Type B pancreatic cell (in vitro differentiated cells): ENCODE data around the gene SLC43A3. TPM values are rescaled to one million over a fixed set of nuclear protein-coding genes. Genes with fewer than 3 reads are reported as not detected.

Source experiments
- DNase-seq: peaks from one replicate; pipeline ENCODE4 v3.0.0; 2021; ENCODE audit warnings: mixed read lengths; ENCODE audit not compliant: unreplicated experiment; ENCODE audit errors: extremely low spot score
- H3K27ac Mint-ChIP-seq: 2 replicates; pipeline ENCODE4 v1.8.0; 2021; ENCODE audit warnings: mild to moderate bottlenecking, mixed read lengths
- H3K27me3 Mint-ChIP-seq: 2 replicates; pipeline ENCODE4 v1.8.0; 2021; ENCODE audit warnings: mixed read lengths
- H3K36me3 Mint-ChIP-seq: 2 replicates; pipeline ENCODE4 v1.8.0; 2021; ENCODE audit warnings: mixed read lengths
- H3K4me1 Mint-ChIP-seq: one replicate; pipeline ENCODE4 v1.8.0; 2021; ENCODE audit warnings: mixed read lengths; ENCODE audit not compliant: unreplicated experiment
- H3K4me3 Mint-ChIP-seq: 2 replicates; pipeline ENCODE4 v1.8.0; 2021; ENCODE audit warnings: mild to moderate bottlenecking, mixed read lengths
- H3K9me3 Mint-ChIP-seq: 2 replicates; pipeline ENCODE4 v1.8.0; 2021; ENCODE audit warnings: mixed read lengths
- CTCF ChIP-seq: fragments of 200-600 bp; sonication (generic); conservative IDR thresholded peaks from 2 replicates; pipeline ENCODE4 v1.5.0; 2021; ENCODE audit warnings: antibody characterized with exemption, mild to moderate bottlenecking
- total RNA-seq: library from RNA; stranded (reverse); gene quantifications from 2 replicates; pipeline ENCODE4 v1.2.1, GENCODE V29; 2021; ENCODE audit warnings: low replicate concordance

Gene SLC43A3
- total RNA-seq, 1 donor from 2014 or later, result 20.4 TPM

- peaks cover 10% of the 10 kb centered on the region for H3K27me3 Mint-ChIP-seq
- TF ChIP-seq CTCF, result no peak
- H3K9me3 Mint-ChIP-seq, result no peaks in the 10 kb centered on the region
- no peaks in the 10 kb centered on the region for H3K36me3 Mint-ChIP-seq
- no peak overlapping the region for H3K4me3 Mint-ChIP-seq
- peak overlapping the region; percentile 53 for H3K27ac Mint-ChIP-seq
- DNase-seq, result no peak
- H3K4me1 Mint-ChIP-seq, result no peaks in the 10 kb centered on the region
Measured at GRCh38 chr11:57438345-57439285, 11.7 kb upstream of the SLC43A3 start.

DNA sequence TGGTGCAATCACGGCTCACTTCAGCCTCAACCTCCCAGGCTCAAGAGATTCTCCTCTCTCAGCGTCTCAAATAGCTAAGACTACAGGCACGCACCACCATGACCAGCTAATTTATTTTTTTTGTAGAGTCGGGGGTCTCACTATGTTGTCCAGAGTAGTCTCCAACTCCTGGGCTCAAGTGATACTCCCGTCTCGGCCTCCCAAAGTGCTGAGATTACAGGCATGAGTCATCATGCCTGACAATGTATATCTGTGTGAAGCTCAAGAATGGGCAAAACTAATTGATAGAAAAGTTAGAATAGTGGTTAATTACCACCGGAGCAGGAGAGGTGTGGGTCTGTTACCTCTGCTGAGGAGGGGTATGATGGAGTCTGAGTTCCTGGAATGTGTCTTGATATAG lies 9.1 kb upstream of the SLC43A3 start:
- DNase-seq, result no peak
- TF ChIP-seq CTCF, result no peak
- Mint-ChIP-seq H3K36me3 (no peaks in the 10 kb centered on the region), H3K27ac (no peak overlapping the region), H3K4me1 (no peaks in the 10 kb centered on the region), H3K4me3 (no peak overlapping the region), H3K9me3 (no peaks in the 10 kb centered on the region), H3K27me3 (peaks cover 10% of the 10 kb centered on the region)

DNA sequence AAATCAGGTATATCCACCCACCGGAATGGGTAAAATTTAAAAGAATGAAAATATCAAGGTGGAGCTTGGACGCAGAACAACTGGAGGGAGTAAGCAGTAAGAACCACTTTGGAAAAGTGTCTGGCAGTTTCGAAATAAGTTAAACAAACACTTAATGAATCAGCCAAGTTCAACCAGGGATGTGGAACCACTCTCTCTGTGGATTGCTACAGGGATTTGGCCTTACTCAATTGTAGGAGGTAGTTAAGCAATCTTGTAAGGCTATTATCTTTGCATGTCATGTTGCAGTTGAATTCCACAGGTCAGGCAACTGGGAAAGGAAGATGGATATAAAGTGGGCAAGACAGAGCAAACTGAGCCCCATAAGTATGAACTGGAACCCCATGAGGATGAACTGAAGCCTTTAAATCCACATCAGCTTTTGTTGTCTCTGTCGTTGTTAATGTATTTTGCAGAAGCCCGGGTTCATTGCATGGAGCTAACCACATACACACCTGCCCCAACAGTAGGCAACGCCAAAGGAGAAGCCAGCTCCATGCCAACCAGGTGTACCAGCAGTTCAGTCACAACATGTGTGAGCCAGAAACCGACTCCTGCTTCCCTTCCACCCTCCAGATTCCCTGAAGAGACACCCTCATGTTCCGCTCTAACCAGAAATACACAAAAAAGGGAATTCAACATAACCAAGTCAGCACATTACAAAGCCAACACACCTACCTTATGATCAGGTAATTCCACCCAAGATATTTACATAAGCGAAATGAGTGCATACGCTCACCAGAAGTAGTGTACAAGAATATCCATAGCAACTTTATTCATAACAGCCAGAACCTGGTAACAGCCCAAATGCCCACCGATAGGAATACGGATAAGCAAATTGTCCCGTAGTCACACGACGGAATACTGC lies 8.0 kb upstream of the SLC43A3 start:
- no peak for DNase-seq
- Mint-ChIP-seq H3K4me1 (no peaks in the 10 kb centered on the region), H3K4me3 (no peak overlapping the region), H3K36me3 (no peaks in the 10 kb centered on the region), H3K27me3 (peaks cover 20% of the 10 kb centered on the region), H3K9me3 (no peaks in the 10 kb centered on the region), H3K27ac (no peak overlapping the region)
- TF ChIP-seq CTCF, result no peak

DNA sequence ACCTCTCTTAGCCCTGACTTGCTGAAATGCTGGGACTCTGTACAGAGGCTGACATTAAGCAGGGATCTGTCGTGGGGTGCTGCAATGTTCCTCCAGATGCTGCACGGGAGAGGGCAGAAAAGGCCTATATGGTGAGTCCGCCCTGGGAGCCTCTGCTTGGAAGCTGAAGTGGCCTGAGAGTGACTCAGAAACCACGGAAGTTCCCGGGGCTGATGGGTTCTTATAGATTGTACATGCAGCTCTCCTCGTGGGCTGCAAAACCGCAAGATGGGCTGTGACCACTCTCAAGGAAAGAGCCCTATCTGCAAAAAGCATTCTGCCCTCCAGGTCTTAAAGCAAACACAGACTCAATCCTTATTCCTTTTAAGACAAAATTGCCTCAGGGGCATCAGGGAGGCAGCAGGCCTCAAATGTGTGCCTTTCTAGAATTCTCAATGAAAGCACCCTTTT lies 5.8 kb upstream of the SLC43A3 start:
- H3K27ac Mint-ChIP-seq, result no peak overlapping the region
- no peak for DNase-seq
- no peak for TF ChIP-seq CTCF

GRCh38 chr11:57432149-57432561 lies 5.2 kb upstream of the SLC43A3 start:
- H3K27ac Mint-ChIP-seq, result no peak overlapping the region
- H3K4me1 Mint-ChIP-seq, result peaks cover 6% of the 10 kb centered on the region
- H3K36me3 Mint-ChIP-seq, result no peaks in the 10 kb centered on the region
- H3K4me3 Mint-ChIP-seq, result no peak overlapping the region
- no peak for DNase-seq
- H3K9me3 Mint-ChIP-seq, result no peaks in the 10 kb centered on the region
- TF ChIP-seq CTCF, result no peak
- H3K27me3 Mint-ChIP-seq, result peaks cover 41% of the 10 kb centered on the region

More for the DNA sequence above, 5.8 kb upstream of the SLC43A3 start:
- no peak overlapping the region for H3K4me3 Mint-ChIP-seq
- H3K36me3 Mint-ChIP-seq, result no peaks in the 10 kb centered on the region
- no peaks in the 10 kb centered on the region for H3K9me3 Mint-ChIP-seq
- H3K27me3 Mint-ChIP-seq, result peaks cover 36% of the 10 kb centered on the region
- peaks cover under 1% of the 10 kb centered on the region for H3K4me1 Mint-ChIP-seq
